ENCODE results near the gene BRD4. TPM values are rescaled to one million over a fixed set of nuclear protein-coding genes. Genes with fewer than 3 reads are reported as not detected.

The BRD4 gene
- total and polyA plus RNA-seq, 8 donors: 10.6 to 113 (median 20.5) TPM

GRCh38 chr19:15379999-15380647 lies 47.8 kb upstream of the BRD4 start:
- Histone ChIP-seq H3K4me3 (peak overlapping the region; percentile 78 to 98 (median 93)), H3K27ac (peak overlapping the region; percentile 89 to 99 (median 96)), H3K27me3 (no peaks in the 10 kb centered on the region), H3K4me1 (peaks cover 33 to 46% (median 44%) of the 10 kb centered on the region in 4 donors), H3K9me3 (no peaks in the 10 kb centered on the region), H3K36me3 (peaks cover 0 to 4% (median 0%) of the 10 kb centered on the region in 4 donors)
- TF ChIP-seq POLR2AphosphoS5 (IDR thresholded peaks at IDR 0.05) (peak in 1 of 3 donors; percentile 29), CTCF (IDR thresholded peaks at IDR 0.05) (no peak), EP300 (IDR thresholded peaks at IDR 0.05) (no peak), POLR2A (IDR thresholded peaks at IDR 0.05) (no peak)
- DNase-seq: peak; percentile 56 to 86
- WGBS, 5 donors: 1 to 2% (median 1%) methylated on average over 13 to 56 of the region's 56 CpGs
- intact Hi-C loops (cut with DNase I; ENCODE audit: low total_unique reads): loop anchor here (5.0 kb wide), 1 partner anchor 37 kb away; the partner anchor contains the start of gene AKAP8L

- Histone ChIP-seq H3K4me1 (peaks cover 41 to 54% (median 51%) of the 10 kb centered on the region in 4 donors), H3K27ac (peak within 1 kb of the TSS; percentile 90 to 100 (median 98)), H3K27me3 (no peaks in the 10 kb centered on the region), H3K36me3 (peaks cover 0 to 11% (median 6%) of the 10 kb centered on the region in 4 donors), H3K9me3 (no peaks in the 10 kb centered on the region), H3K4me3 (peak within 1 kb of the TSS; percentile 78 to 98 (median 93))
- intact Hi-C loops (cut with DNase I; ENCODE audit: low total_unique reads): loop anchor here (5.0 kb wide), 1 partner anchor 38 kb away; the partner anchor contains the start of gene AKAP8L
- WGBS, 5 donors: 0% methylated on average over 40 to 111 of the region's 111 CpGs
- peak; percentile 80 to 98 (median 97) for TF ChIP-seq POLR2AphosphoS5 (IDR thresholded peaks at IDR 0.05)
- TF ChIP-seq EP300 (IDR thresholded peaks at IDR 0.05): no peak
- peak in 2 of 4 donors; percentile 35 to 58 for TF ChIP-seq POLR2A (IDR thresholded peaks at IDR 0.05)
- DNase-seq: peak; percentile 99 to 100
Observed at GRCh38 chr19:15379083-15379998, 47.0 kb upstream of the BRD4 start, which contains the start of gene AKAP8. Gene AKAP8 (minus strand): TSS chr19:15379787. CDS start chr19:15379731, 56 bp downstream.

GRCh38 chr19:15378534-15379082 lies 46.3 kb upstream of the BRD4 start:
- 0% methylated on average over 22 of the region's 22 CpGs for WGBS, 5 donors
- Histone ChIP-seq H3K9me3 (no peaks in the 10 kb centered on the region), H3K27me3 (no peaks in the 10 kb centered on the region), H3K36me3 (peaks cover 6 to 18% (median 13%) of the 10 kb centered on the region in 4 donors), H3K4me1 (peaks cover 44 to 61% (median 59%) of the 10 kb centered on the region in 4 donors), H3K27ac (peak overlapping the region; percentile 90 to 100 (median 98)), H3K4me3 (peak overlapping the region; percentile 78 to 98 (median 93))
- peak; percentile 59 to 83 for DNase-seq
- intact Hi-C loops (cut with DNase I; ENCODE audit: low total_unique reads): loop anchor here (5.0 kb wide), 1 partner anchor 39 kb away; the partner anchor contains the start of gene AKAP8L
- TF ChIP-seq CTCF (IDR thresholded peaks at IDR 0.05) (no peak), EP300 (IDR thresholded peaks at IDR 0.05) (no peak), POLR2A (IDR thresholded peaks at IDR 0.05) (no peak), POLR2AphosphoS5 (IDR thresholded peaks at IDR 0.05) (no peak)

GRCh38 chr19:15374796-15375440 lies 42.6 kb upstream of the BRD4 start:
- peaks cover 35 to 55% (median 50%) of the 10 kb centered on the region in 4 donors for H3K4me1 ChIP-seq
- H3K9me3 ChIP-seq: no peaks in the 10 kb centered on the region
- intact Hi-C loops (cut with DNase I; ENCODE audit: low total_unique reads): loop anchor here (5.0 kb wide), 1 partner anchor 42 kb away; the partner anchor contains the start of gene AKAP8L
- peaks cover 40 to 52% (median 50%) of the 10 kb centered on the region in 4 donors for H3K36me3 ChIP-seq
- WGBS, 5 donors: 66 to 73% (median 72%) methylated on average over 22 to 24 of the region's 24 CpGs
- no peak overlapping the region for H3K4me3 ChIP-seq
- no peak for DNase-seq
- peak overlapping the region; percentile 0 to 50 (median 15) for H3K27ac ChIP-seq
- TF ChIP-seq POLR2AphosphoS5 (IDR thresholded peaks at IDR 0.05): peak in 1 of 3 donors; percentile 19
- TF ChIP-seq POLR2A (IDR thresholded peaks at IDR 0.05): no peak
- H3K27me3 ChIP-seq: no peaks in the 10 kb centered on the region

All from stomach (tissue), 9 donors.